WTC11 (cell line): ENCODE data around the gene TMEM214.

Source experiments
- CREM ChIP-seq: sonication (generic); formaldehyde crosslinking; IDR thresholded peaks from 2 replicates; pipeline ENCODE4 v1.8.1; 2022; ENCODE audit warnings: mild to moderate bottlenecking, missing genetic modification reagents, moderate library complexity
- ETV6 ChIP-seq: sonication (generic); formaldehyde crosslinking; IDR thresholded peaks from 2 replicates; pipeline ENCODE4 v1.8.1; 2022; ENCODE audit warnings: mild to moderate bottlenecking, missing genetic modification reagents
- JUN ChIP-seq: sonication (generic); formaldehyde crosslinking; IDR thresholded peaks from 2 replicates; pipeline ENCODE4 v1.8.0; 2023; ENCODE audit warnings: mild to moderate bottlenecking, missing genetic modification reagents
- ZNF317 ChIP-seq: sonication (generic); formaldehyde crosslinking; IDR thresholded peaks from 2 replicates; pipeline ENCODE4 v1.8.1; 2023; ENCODE audit warnings: low read depth, mild to moderate bottlenecking, moderate library complexity, missing genetic modification reagents, borderline replicate concordance
- TF ChIP-seq, protein P1 (sequence below): sonication (generic); formaldehyde crosslinking; IDR thresholded peaks from 2 replicates; pipeline ENCODE4 v1.8.1; 2023; ENCODE audit warnings: mild to moderate bottlenecking, missing genetic modification reagents, borderline replicate concordance
- TF ChIP-seq, protein P2 (sequence below): fragments of 200-600 bp; IDR thresholded peaks from 2 replicates; pipeline ENCODE4 v1.8.0; 2022; ENCODE audit warnings: antibody characterized with exemption
- TF ChIP-seq, protein P3 (sequence below): sonication (generic); formaldehyde crosslinking; IDR thresholded peaks from 2 replicates; pipeline ENCODE4 v1.8.0; 2022; ENCODE audit warnings: mild to moderate bottlenecking, missing genetic modification reagents

DNA sequence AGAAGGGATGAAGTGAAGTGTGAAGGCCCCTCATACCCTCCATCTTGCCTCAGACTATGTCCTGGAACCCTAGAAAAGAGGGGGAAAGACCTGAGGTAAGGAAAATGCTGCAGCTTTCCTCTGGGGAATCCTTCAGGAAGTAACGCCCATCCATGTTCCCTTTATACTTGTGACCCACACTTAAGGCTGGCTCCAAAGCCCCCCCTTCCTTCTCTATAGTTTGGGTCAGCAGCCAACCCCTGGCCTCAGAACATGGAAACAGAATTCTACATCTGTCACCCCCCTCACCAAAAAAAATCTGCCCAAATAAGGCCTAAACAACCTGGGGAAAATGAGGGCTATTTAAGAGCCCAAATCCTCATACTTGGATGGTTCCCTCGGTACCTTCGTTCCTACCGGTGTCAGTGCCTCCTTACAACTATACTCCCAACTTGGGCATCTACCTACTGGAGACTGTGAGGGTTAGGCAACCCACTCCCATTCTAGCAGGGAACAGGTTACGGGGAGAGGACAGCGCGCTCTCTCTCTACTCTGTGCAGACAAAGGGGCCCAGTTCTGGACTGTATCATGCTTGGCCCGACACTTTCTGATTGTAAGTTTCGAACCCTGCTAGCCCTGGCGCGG is 38.0 kb downstream of the TMEM214 start:
- TF ChIP-seq JUN (CRISPR knock-in tag) (no peak), ZNF317 (CRISPR knock-in tag) (no peak; the same call in 1 of the 2 replicates), ETV6 (no peak), CREM (CRISPR knock-in tag) (no peak)
- TF ChIP-seq, protein P1, sequence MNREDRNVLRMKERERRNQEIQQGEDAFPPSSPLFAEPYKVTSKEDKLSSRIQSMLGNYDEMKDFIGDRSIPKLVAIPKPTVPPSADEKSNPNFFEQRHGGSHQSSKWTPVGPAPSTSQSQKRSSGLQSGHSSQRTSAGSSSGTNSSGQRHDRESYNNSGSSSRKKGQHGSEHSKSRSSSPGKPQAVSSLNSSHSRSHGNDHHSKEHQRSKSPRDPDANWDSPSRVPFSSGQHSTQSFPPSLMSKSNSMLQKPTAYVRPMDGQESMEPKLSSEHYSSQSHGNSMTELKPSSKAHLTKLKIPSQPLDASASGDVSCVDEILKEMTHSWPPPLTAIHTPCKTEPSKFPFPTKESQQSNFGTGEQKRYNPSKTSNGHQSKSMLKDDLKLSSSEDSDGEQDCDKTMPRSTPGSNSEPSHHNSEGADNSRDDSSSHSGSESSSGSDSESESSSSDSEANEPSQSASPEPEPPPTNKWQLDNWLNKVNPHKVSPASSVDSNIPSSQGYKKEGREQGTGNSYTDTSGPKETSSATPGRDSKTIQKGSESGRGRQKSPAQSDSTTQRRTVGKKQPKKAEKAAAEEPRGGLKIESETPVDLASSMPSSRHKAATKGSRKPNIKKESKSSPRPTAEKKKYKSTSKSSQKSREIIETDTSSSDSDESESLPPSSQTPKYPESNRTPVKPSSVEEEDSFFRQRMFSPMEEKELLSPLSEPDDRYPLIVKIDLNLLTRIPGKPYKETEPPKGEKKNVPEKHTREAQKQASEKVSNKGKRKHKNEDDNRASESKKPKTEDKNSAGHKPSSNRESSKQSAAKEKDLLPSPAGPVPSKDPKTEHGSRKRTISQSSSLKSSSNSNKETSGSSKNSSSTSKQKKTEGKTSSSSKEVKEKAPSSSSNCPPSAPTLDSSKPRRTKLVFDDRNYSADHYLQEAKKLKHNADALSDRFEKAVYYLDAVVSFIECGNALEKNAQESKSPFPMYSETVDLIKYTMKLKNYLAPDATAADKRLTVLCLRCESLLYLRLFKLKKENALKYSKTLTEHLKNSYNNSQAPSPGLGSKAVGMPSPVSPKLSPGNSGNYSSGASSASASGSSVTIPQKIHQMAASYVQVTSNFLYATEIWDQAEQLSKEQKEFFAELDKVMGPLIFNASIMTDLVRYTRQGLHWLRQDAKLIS (CRISPR knock-in tag): no peak
- TF ChIP-seq, protein P2, sequence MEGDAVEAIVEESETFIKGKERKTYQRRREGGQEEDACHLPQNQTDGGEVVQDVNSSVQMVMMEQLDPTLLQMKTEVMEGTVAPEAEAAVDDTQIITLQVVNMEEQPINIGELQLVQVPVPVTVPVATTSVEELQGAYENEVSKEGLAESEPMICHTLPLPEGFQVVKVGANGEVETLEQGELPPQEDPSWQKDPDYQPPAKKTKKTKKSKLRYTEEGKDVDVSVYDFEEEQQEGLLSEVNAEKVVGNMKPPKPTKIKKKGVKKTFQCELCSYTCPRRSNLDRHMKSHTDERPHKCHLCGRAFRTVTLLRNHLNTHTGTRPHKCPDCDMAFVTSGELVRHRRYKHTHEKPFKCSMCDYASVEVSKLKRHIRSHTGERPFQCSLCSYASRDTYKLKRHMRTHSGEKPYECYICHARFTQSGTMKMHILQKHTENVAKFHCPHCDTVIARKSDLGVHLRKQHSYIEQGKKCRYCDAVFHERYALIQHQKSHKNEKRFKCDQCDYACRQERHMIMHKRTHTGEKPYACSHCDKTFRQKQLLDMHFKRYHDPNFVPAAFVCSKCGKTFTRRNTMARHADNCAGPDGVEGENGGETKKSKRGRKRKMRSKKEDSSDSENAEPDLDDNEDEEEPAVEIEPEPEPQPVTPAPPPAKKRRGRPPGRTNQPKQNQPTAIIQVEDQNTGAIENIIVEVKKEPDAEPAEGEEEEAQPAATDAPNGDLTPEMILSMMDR: no peak
- TF ChIP-seq, protein P3, sequence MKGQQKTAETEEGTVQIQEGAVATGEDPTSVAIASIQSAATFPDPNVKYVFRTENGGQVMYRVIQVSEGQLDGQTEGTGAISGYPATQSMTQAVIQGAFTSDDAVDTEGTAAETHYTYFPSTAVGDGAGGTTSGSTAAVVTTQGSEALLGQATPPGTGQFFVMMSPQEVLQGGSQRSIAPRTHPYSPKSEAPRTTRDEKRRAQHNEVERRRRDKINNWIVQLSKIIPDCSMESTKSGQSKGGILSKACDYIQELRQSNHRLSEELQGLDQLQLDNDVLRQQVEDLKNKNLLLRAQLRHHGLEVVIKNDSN: no peak; the same call in 1 of the 2 replicates
